Left ventricle myocardium inferior (tissue), 1 donor: ENCODE measurements around the gene FBXW12. TPM values are rescaled to one million over a fixed set of nuclear protein-coding genes. Genes with fewer than 3 reads are reported as not detected.

Experiments used
- DNase-seq: peaks from one replicate; pipeline ENCODE4 v3.0.0-alpha.2; 2020
- H3K27ac ChIP-seq: fragments of 200-600 bp; replicated peaks from 2 replicates; pipeline ENCODE4 v1.8.0; 2021
- H3K27me3 ChIP-seq: fragments of 200-600 bp; 2 replicates; pipeline ENCODE4 v1.8.0; 2021; ENCODE audit warnings: low read depth
- H3K36me3 ChIP-seq: fragments of 200-600 bp; 2 replicates; pipeline ENCODE4 v1.8.0; 2021
- H3K4me1 ChIP-seq: fragments of 200-600 bp; 2 replicates; pipeline ENCODE4 v1.8.0; 2021
- H3K4me3 ChIP-seq: fragments of 200-600 bp; 2 replicates; pipeline ENCODE4 v1.8.0; 2021; ENCODE audit warnings: mild to moderate bottlenecking, moderate library complexity
- H3K9me3 ChIP-seq: fragments of 200-600 bp; replicated peaks from 2 replicates; pipeline ENCODE4 v1.8.0; 2021
- intact Hi-C: fragments of 100-400 bp; cut with micrococcal nuclease; formaldehyde crosslinking; loops from one replicate; pipeline ENCODE4 v1.11.0; 2022
- total RNA-seq: library from RNA; stranded (reverse); fragmentation: NEBNext Ultra II Directional; extraction: Animal tissue kit (Norgen Biotek cat#: 25700); gene quantifications from one replicate; pipeline ENCODE4 v1.2.1, GENCODE V29; 2021
- TF ChIP-seq, protein P1 (sequence below): fragments of 200-600 bp; IDR thresholded peaks from 2 replicates; pipeline ENCODE4 v1.8.0; 2021; ENCODE audit warnings: antibody characterized with exemption, mild to moderate bottlenecking, borderline replicate concordance
- donor health status: DM: no; HTN: yes; CAD: no; lungs with severe emphysema.

The FBXW12 gene
- total RNA-seq, 1 donor from 2014 or later = not detected

DNA sequence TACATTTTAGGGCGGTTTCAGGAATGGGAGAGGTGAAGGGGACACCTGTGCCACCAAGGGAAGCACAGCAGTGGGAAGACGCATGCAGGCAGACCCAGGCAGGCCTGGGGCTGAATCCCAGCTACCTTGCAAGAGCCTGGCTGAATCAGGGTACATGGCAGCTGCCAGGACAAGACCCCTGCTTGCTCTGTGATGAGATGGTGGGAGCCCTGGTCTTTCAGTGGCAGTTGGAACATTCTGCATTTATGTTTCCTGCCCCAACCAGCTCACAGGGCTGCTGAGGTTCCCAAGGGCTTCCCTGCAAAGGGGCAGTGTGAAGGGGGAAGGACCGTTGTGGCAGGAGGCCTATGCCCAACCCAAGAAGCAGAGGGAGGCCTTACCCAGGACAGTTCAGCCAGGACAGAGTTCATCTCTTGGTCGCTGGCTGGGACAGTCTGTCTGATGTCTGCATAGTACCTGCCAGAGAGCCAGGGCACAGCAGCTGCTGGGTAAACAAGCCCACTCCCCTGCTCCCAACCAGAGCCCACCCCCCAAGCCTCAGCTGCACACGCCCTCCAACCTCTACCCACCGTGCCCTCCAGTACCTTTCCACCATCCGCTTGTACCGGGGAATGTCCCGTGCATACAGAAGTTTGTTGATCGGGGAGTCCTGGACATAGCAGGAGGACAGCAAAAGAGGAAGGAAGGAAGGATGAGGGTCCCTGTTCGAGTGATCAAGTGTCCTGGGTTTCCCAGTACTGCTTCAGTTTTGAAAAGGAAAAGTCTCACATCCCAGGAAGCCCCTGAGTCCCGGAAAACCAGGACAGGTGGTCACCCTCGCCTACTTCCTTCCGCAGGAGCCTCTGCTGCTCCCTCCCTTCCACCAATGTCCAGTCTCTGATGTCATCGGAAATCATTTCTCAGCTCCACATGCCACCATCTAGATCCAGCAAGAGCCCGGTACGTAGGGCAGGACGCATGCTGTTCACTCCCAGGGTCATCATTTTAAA lies 34.7 kb downstream of the FBXW12 start:
- DNase-seq = no peak
- intact Hi-C loops = no loop called here

DNA sequence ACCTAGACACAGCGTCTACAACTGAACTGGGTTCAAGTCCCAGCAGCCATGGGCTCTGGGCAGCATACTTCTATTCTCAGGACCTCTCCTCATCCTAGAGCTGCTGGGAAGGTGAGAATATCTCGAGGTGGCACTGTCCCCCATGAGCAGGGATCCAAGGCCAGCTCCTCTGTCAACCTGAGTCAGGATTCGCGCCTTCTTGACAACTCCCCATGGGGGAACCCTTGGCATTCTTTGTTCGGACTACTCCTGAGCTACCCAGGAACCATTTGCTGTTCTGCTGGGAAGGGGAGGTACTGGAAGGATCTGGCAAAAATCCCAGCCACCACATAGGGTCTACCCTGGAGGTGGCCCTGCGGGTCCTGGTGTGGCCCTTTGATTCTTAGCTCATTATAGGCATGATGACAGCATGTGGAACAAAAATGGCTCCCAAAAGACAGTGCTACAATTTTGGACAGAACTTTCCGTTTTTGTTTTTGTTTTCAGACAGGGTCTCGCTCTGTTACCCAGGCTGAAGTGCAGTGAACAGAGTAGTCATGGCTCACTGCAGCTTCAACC lies 35.6 kb downstream of the FBXW12 start:
- Histone ChIP-seq H3K4me1 (peaks cover under 1% of the 10 kb centered on the region), H3K27me3 (no peaks in the 10 kb centered on the region), H3K9me3 (no peaks in the 10 kb centered on the region), H3K36me3 (peaks cover 88% of the 10 kb centered on the region), H3K27ac (no peak overlapping the region), H3K4me3 (no peak overlapping the region)
- TF ChIP-seq, protein P1, sequence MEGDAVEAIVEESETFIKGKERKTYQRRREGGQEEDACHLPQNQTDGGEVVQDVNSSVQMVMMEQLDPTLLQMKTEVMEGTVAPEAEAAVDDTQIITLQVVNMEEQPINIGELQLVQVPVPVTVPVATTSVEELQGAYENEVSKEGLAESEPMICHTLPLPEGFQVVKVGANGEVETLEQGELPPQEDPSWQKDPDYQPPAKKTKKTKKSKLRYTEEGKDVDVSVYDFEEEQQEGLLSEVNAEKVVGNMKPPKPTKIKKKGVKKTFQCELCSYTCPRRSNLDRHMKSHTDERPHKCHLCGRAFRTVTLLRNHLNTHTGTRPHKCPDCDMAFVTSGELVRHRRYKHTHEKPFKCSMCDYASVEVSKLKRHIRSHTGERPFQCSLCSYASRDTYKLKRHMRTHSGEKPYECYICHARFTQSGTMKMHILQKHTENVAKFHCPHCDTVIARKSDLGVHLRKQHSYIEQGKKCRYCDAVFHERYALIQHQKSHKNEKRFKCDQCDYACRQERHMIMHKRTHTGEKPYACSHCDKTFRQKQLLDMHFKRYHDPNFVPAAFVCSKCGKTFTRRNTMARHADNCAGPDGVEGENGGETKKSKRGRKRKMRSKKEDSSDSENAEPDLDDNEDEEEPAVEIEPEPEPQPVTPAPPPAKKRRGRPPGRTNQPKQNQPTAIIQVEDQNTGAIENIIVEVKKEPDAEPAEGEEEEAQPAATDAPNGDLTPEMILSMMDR = no peak
- DNase-seq = no peak
- intact Hi-C loops = no loop called here

More for the DNA sequence above, 34.7 kb downstream of the FBXW12 start:
- no peaks in the 10 kb centered on the region for H3K9me3 ChIP-seq
- peaks cover 9% of the 10 kb centered on the region for H3K4me1 ChIP-seq
- no peak overlapping the region for H3K4me3 ChIP-seq
- no peaks in the 10 kb centered on the region for H3K27me3 ChIP-seq
- TF ChIP-seq, protein P1 = no peak
- peaks cover 79% of the 10 kb centered on the region for H3K36me3 ChIP-seq
- no peak overlapping the region for H3K27ac ChIP-seq

DNA sequence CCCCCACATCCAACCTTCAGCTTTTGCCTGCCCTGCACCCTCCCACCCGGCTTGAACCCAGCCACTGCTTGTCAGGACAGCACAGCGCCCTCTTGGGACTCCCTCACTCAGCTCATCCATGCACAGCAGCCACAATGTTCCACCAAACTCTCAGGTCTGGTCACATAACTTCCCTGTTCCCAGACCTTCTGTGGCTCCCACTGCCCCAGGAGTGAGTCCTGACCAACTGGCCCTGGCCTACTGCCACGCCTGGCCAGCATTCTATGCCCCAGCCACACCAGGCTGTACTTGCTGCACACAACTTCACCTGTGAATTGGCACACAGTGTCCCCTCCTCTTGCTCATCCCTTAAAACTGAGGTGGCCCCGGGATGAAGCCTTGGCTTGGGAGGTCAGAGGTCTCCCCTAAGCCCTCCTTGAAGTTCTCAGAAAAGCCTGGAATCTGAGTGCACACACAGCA lies 36.8 kb downstream of the FBXW12 start:
- Histone ChIP-seq H3K27ac (no peak overlapping the region), H3K4me1 (no peaks in the 10 kb centered on the region), H3K4me3 (no peak overlapping the region), H3K9me3 (no peaks in the 10 kb centered on the region), H3K27me3 (no peaks in the 10 kb centered on the region), H3K36me3 (peaks cover 95% of the 10 kb centered on the region)
- intact Hi-C loops = no loop called here
- TF ChIP-seq, protein P1 = no peak
- DNase-seq = no peak

- Histone ChIP-seq H3K27ac (no peak overlapping the region), H3K27me3 (no peaks in the 10 kb centered on the region), H3K9me3 (no peaks in the 10 kb centered on the region), H3K4me3 (no peak overlapping the region), H3K36me3 (peaks cover 95% of the 10 kb centered on the region), H3K4me1 (no peaks in the 10 kb centered on the region)
- DNase-seq = peak; percentile 11
- intact Hi-C loops = no loop called here
- TF ChIP-seq, protein P1 = no peak
These were observed 37.5 kb downstream of the FBXW12 start for GRCh38 chr3:48409291-48410201.
